HepG2 (cell line): ENCODE results near the gene PNKP. TPM values are rescaled to one million over a fixed set of nuclear protein-coding genes. Genes with fewer than 3 reads are reported as not detected.
A peak's percentile ranks its signal among the peaks of the same experiment; 100 is the strongest.

Source experiments
- ATF1 ChIP-seq: IDR thresholded peaks from 2 replicates; pipeline ENCODE4 v1.6.1; 2016; ENCODE audit warnings: mild to moderate bottlenecking, control low read depth
- CBX2 ChIP-seq, 2 experiments: fragments of 200-600 bp in 1 of 2; sonication (generic); formaldehyde crosslinking in 1 of 2; IDR thresholded peaks; 2 replicates each; pipeline versions ENCODE4 v1.7.0 to v1.8.1; 2018 to 2022; ENCODE audit warnings: low read depth in 2 of 2, low read length in 1 of 2, mild to moderate bottlenecking in 1 of 2, missing genetic modification reagents in 1 of 2
- EEA1 ChIP-seq: sonication (generic); formaldehyde crosslinking; IDR thresholded peaks from 2 replicates; pipeline ENCODE4 v1.5.1; 2020; ENCODE audit warnings: mild to moderate bottlenecking, missing genetic modification reagents, borderline replicate concordance
- FOXP1 ChIP-seq, 2 experiments: fragments of 450-650 bp in 1 of 2; IDR thresholded peaks; 2 replicates each; pipeline ENCODE4 v1.6.1; 2017 to 2018; ENCODE audit warnings: antibody characterized with exemption in 1 of 2
- HMG20B ChIP-seq: conservative IDR thresholded peaks from 2 replicates; pipeline ENCODE4 v1.6.1; 2016; ENCODE audit warnings: missing genetic modification reagents, missing compliant biosample characterization
- PCBP1 ChIP-seq: fragments of 200-400 bp; formaldehyde crosslinking; IDR thresholded peaks from 2 replicates; pipeline ENCODE4 v1.6.1; 2017; ENCODE audit warnings: mild to moderate bottlenecking, low read depth, low read length, borderline replicate concordance
- PTBP1 ChIP-seq: fragments of 200-400 bp; formaldehyde crosslinking; IDR thresholded peaks from 2 replicates; pipeline ENCODE4 v1.6.1; 2018; ENCODE audit warnings: low read length, low read depth; ENCODE audit not compliant: poor library complexity, severe bottlenecking
- TRAFD1 ChIP-seq: sonication (generic); formaldehyde crosslinking; IDR thresholded peaks from 2 replicates; pipeline ENCODE4 v1.5.1; 2020; ENCODE audit warnings: missing genetic modification reagents, mild to moderate bottlenecking, borderline replicate concordance
- ZBTB7B ChIP-seq: sonication (generic); formaldehyde crosslinking; IDR thresholded peaks from 2 replicates; pipeline ENCODE4 v1.4.0; 2020; ENCODE audit warnings: missing genetic modification reagents
- ZNF17 ChIP-seq: sonication (generic); formaldehyde crosslinking; IDR thresholded peaks from 2 replicates; pipeline ENCODE4 v1.5.0; 2020; ENCODE audit warnings: mild to moderate bottlenecking, missing genetic modification reagents
- ZNF337 ChIP-seq: sonication (generic); formaldehyde crosslinking; IDR thresholded peaks from 2 replicates; pipeline ENCODE4 v1.5.1; 2020; ENCODE audit warnings: missing genetic modification reagents, low read depth, mild to moderate bottlenecking, borderline replicate concordance
- ZNF841 ChIP-seq: sonication (generic); formaldehyde crosslinking; IDR thresholded peaks from 2 replicates; pipeline ENCODE4 v1.8.1; 2023; ENCODE audit warnings: missing genetic modification reagents, borderline replicate concordance
- polyA plus RNA-seq, 8 experiments: library from polyadenylated mRNA; depleted of rRNA in 3 of 8; stranded (reverse) in 7 of 8; unstranded in 1 of 8; fragments of >200 nt; fragmentation: Illumina TruSeq in 4 of 8; extraction: Trizol in 4 of 8; gene quantifications; 2 replicates each; pipeline versions ENCODE4 v1.2.1 to v1.2.3, GENCODE V29; 2011 to 2016; ENCODE audit warnings: low read depth in 4 of 8, missing spikeins in 1 of 8, mixed read lengths in 1 of 8; ENCODE audit not compliant: insufficient read depth in 1 of 8
- total RNA-seq, 5 experiments: library from RNA; depleted of rRNA; stranded (reverse); fragments of >200 nt; fragmentation: Illumina TruSeq; extraction: Trizol; gene quantifications; 2 replicates each; pipeline ENCODE4 v1.2.3, GENCODE V29; 2016; ENCODE audit warnings: low read depth in 1 of 5
- TF ChIP-seq, protein P1 (sequence below): IDR thresholded peaks from 2 replicates; pipeline ENCODE4 v1.6.1; 2012; ENCODE audit warnings: inconsistent platforms
- TF ChIP-seq, protein P2 (sequence below): sonication (generic); formaldehyde crosslinking; IDR thresholded peaks from 2 replicates; pipeline ENCODE4 v1.4.0; 2020; ENCODE audit warnings: mild to moderate bottlenecking, missing genetic modification reagents
- TF ChIP-seq, protein P3 (sequence below): sonication (generic); formaldehyde crosslinking; IDR thresholded peaks from 2 replicates; pipeline ENCODE4 v1.4.0; 2020; ENCODE audit warnings: mild to moderate bottlenecking, missing genetic modification reagents, borderline replicate concordance
- TF ChIP-seq, protein P4 (sequence below): sonication (generic); formaldehyde crosslinking; IDR thresholded peaks from 2 replicates; pipeline ENCODE4 v1.4.0; 2020; ENCODE audit warnings: low read depth, missing genetic modification reagents

Gene PNKP
- total and polyA plus RNA-seq, 2 of the 13 experiments (the other 11 are each of a cell fraction or from before 2014, with no cell fraction given), result 12.7 to 27.1 TPM

GRCh38 chr19:49869009-49869483 is 1.7 kb upstream of the PNKP start (continued):
- TF ChIP-seq TRAFD1 (CRISPR knock-in tag), result no peak
- TF ChIP-seq, protein P1, sequence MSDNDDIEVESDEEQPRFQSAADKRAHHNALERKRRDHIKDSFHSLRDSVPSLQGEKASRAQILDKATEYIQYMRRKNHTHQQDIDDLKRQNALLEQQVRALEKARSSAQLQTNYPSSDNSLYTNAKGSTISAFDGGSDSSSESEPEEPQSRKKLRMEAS, result no peak
- TF ChIP-seq PCBP1, result 0 out of 2 replicates have a peak, but pooled peaks have one; percentile 23
- TF ChIP-seq ZNF17, result no peak
- TF ChIP-seq, protein P2, sequence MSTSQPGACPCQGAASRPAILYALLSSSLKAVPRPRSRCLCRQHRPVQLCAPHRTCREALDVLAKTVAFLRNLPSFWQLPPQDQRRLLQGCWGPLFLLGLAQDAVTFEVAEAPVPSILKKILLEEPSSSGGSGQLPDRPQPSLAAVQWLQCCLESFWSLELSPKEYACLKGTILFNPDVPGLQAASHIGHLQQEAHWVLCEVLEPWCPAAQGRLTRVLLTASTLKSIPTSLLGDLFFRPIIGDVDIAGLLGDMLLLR (CRISPR knock-in tag), result no peak
- TF ChIP-seq, protein P3, sequence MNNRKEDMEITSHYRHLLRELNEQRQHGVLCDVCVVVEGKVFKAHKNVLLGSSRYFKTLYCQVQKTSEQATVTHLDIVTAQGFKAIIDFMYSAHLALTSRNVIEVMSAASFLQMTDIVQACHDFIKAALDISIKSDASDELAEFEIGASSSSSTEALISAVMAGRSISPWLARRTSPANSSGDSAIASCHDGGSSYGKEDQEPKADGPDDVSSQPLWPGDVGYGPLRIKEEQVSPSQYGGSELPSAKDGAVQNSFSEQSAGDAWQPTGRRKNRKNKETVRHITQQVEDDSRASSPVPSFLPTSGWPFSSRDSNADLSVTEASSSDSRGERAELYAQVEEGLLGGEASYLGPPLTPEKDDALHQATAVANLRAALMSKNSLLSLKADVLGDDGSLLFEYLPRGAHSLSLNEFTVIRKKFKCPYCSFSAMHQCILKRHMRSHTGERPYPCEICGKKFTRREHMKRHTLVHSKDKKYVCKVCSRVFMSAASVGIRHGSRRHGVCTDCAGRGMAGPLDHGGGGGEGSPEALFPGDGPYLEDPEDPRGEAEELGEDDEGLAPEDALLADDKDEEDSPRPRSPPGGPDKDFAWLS (CRISPR knock-in tag), result peak; percentile 68; the same call in 1 of the 2 replicates
- TF ChIP-seq ZNF841 (CRISPR knock-in tag), result no peak
- TF ChIP-seq EEA1 (CRISPR knock-in tag), result no peak
- TF ChIP-seq ZNF337 (CRISPR knock-in tag), result no peak
- no peak for TF ChIP-seq ZBTB7B
- TF ChIP-seq FOXP1 (IDR thresholded peaks at IDR 0.05), result no peak
- no peak for TF ChIP-seq FOXP1 (CRISPR knock-in tag; IDR thresholded peaks at IDR 0.05)
- no peak for TF ChIP-seq PTBP1
- TF ChIP-seq, protein P4, sequence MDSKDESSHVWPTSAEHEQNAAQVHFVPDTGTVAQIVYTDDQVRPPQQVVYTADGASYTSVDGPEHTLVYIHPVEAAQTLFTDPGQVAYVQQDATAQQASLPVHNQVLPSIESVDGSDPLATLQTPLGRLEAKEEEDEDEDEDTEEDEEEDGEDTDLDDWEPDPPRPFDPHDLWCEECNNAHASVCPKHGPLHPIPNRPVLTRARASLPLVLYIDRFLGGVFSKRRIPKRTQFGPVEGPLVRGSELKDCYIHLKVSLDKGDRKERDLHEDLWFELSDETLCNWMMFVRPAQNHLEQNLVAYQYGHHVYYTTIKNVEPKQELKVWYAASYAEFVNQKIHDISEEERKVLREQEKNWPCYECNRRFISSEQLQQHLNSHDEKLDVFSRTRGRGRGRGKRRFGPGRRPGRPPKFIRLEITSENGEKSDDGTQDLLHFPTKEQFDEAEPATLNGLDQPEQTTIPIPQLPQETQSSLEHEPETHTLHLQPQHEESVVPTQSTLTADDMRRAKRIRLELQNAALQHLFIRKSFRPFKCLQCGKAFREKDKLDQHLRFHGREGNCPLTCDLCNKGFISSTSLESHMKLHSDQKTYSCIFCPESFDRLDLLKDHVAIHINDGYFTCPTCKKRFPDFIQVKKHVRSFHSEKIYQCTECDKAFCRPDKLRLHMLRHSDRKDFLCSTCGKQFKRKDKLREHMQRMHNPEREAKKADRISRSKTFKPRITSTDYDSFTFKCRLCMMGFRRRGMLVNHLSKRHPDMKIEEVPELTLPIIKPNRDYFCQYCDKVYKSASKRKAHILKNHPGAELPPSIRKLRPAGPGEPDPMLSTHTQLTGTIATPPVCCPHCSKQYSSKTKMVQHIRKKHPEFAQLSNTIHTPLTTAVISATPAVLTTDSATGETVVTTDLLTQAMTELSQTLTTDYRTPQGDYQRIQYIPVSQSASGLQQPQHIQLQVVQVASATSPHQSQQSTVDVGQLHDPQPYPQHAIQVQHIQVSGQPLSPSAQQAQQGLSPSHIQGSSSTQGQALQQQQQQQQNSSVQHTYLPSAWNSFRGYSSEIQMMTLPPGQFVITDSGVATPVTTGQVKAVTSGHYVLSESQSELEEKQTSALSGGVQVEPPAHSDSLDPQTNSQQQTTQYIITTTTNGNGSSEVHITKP (CRISPR knock-in tag), result peak; percentile 87
- no peak for TF ChIP-seq CBX2 (IDR thresholded peaks at IDR 0.05; ENCODE audit: low read depth, low read length)
- no peak for TF ChIP-seq CBX2 (CRISPR knock-in tag; IDR thresholded peaks at IDR 0.05; ENCODE audit: low read depth)
- no peak for TF ChIP-seq ATF1 (CRISPR knock-in tag)
- no peak for TF ChIP-seq HMG20B (CRISPR knock-in tag)
